Measurements from ENCODE around the gene RPL37A.
"Not testable (repeated sequence)": the region's sequence is repeated elsewhere in the genome, so short reads cannot be mapped to it uniquely, and the experiment has no call there.

RPL37A gene

GRCh38 chr2:216516730-216517350 lies 18.2 kb downstream of the RPL37A start:
- peak; percentile 70 for FAIRE-seq
- peak; percentile 46 for DNase-seq (ENCODE audit: low spot score)

- FAIRE-seq (no peak), DNase-seq (ENCODE audit: low spot score) (no peak)
Measured at GRCh38 chr2:216517447-216518225, 19.0 kb downstream of the RPL37A start.

GRCh38 chr2:216518566-216519119 lies 20.0 kb downstream of the RPL37A start:
- FAIRE-seq; DNase-seq (ENCODE audit: low spot score): not testable (repeated sequence)

GRCh38 chr2:216519154-216519762 lies 20.6 kb downstream of the RPL37A start:
- DNase-seq (ENCODE audit: low spot score) (peak; percentile 54), FAIRE-seq (peak; percentile 40)

- DNase-seq (ENCODE audit: low spot score): no peak
Measured at GRCh38 chr2:216520112-216520511, 21.5 kb downstream of the RPL37A start.

GRCh38 chr2:216522892-216523502 lies 24.4 kb downstream of the RPL37A start:
- DNase-seq (ENCODE audit: low spot score) (no peak), FAIRE-seq (no peak)

More at GRCh38 chr2:216520112-216520511, 21.5 kb downstream of the RPL37A start:
- no peak for FAIRE-seq

GRCh38 chr2:216525972-216526371 lies 27.3 kb downstream of the RPL37A start:
- DNase-seq (ENCODE audit: low spot score) (no peak), FAIRE-seq (no peak)

GRCh38 chr2:216526939-216527338 lies 28.3 kb downstream of the RPL37A start:
- DNase-seq (ENCODE audit: low spot score) (no peak), FAIRE-seq (no peak)

- FAIRE-seq: no peak
- DNase-seq (ENCODE audit: low spot score): no peak
Measured at GRCh38 chr2:216527600-216527999, 29.0 kb downstream of the RPL37A start.

GRCh38 chr2:216532562-216532961 lies 33.9 kb downstream of the RPL37A start:
- DNase-seq (ENCODE audit: low spot score): no peak
- FAIRE-seq: no peak

- no peak for DNase-seq (ENCODE audit: low spot score)
- FAIRE-seq: no peak
Measured at GRCh38 chr2:216533609-216534008, 35.0 kb downstream of the RPL37A start.

GRCh38 chr2:216534809-216535208 lies 36.2 kb downstream of the RPL37A start:
- no peak for FAIRE-seq
- DNase-seq (ENCODE audit: low spot score): no peak

GRCh38 chr2:216535454-216535995 lies 36.9 kb downstream of the RPL37A start:
- FAIRE-seq (no peak), DNase-seq (ENCODE audit: low spot score) (peak; percentile 51)

- no peak for FAIRE-seq
- DNase-seq (ENCODE audit: low spot score): no peak
Measured at GRCh38 chr2:216536734-216537210, 38.1 kb downstream of the RPL37A start.

- FAIRE-seq (no peak), DNase-seq (ENCODE audit: low spot score) (no peak)
Measured at GRCh38 chr2:216537366-216537765, 38.7 kb downstream of the RPL37A start.

- FAIRE-seq (peak; percentile 30), DNase-seq (ENCODE audit: low spot score) (peak; percentile 19)
Measured at GRCh38 chr2:216538538-216538937, 39.9 kb downstream of the RPL37A start.

GRCh38 chr2:216539120-216539519 lies 40.5 kb downstream of the RPL37A start:
- no peak for DNase-seq (ENCODE audit: low spot score)
- no peak for FAIRE-seq

GRCh38 chr2:216539791-216540241 lies 41.2 kb downstream of the RPL37A start:
- FAIRE-seq: no peak

GRCh38 chr2:216540920-216541319 lies 42.3 kb downstream of the RPL37A start:
- no peak for DNase-seq (ENCODE audit: low spot score)
- no peak for FAIRE-seq

More at GRCh38 chr2:216539791-216540241, 41.2 kb downstream of the RPL37A start:
- peak; percentile 9 for DNase-seq (ENCODE audit: low spot score)

- FAIRE-seq: no peak
- no peak for DNase-seq (ENCODE audit: low spot score)
Measured at GRCh38 chr2:216541505-216541904, 42.9 kb downstream of the RPL37A start.

GRCh38 chr2:216545359-216545758 lies 46.7 kb downstream of the RPL37A start:
- DNase-seq (ENCODE audit: low spot score): no peak
- no peak for FAIRE-seq
